OCI-LY1 (cell line): ENCODE results near the gene CSF2RB.

Experiments used
- H2AFZ ChIP-seq: fragments of 200-600 bp; sonication (generic), shearing (Covaris generic); 2 replicates; pipeline ENCODE4 v1.6.0; 2014; ENCODE audit warnings: antibody characterized with exemption, mild to moderate bottlenecking, low read length
- H3F3A ChIP-seq: fragments of 200-600 bp; sonication (generic), shearing (Covaris generic); 2 replicates; pipeline ENCODE4 v1.6.0; 2014; ENCODE audit warnings: mild to moderate bottlenecking, antibody characterized with exemption, low read length, moderate library complexity; ENCODE audit not compliant: insufficient read depth
- H3K27ac ChIP-seq: fragments of 200-600 bp; sonication (generic); 2 replicates; pipeline ENCODE4 v1.5.1; 2014; ENCODE audit warnings: low read length, mixed run types, mild to moderate bottlenecking, low read depth; ENCODE audit not compliant: poor library complexity, severe bottlenecking
- H3K27me3 ChIP-seq: fragments of 200-600 bp; sonication (generic); 2 replicates; pipeline ENCODE4 v1.6.0; 2014; ENCODE audit warnings: antibody characterized with exemption, mild to moderate bottlenecking, low read length, moderate library complexity; ENCODE audit not compliant: insufficient read depth
- H3K36me3 ChIP-seq: fragments of 200-600 bp; sonication (generic); 2 replicates; pipeline ENCODE4 v1.6.1; 2014; ENCODE audit warnings: mild to moderate bottlenecking, antibody characterized with exemption, low read length, moderate library complexity, mixed read lengths; ENCODE audit not compliant: insufficient read depth
- H3K4me1 ChIP-seq: fragments of 200-600 bp; sonication (generic); 2 replicates; pipeline ENCODE4 v1.5.1; 2014; ENCODE audit warnings: mild to moderate bottlenecking, low read length, moderate library complexity; ENCODE audit not compliant: insufficient read depth, severe bottlenecking
- H3K4me2 ChIP-seq: fragments of 200-600 bp; sonication (generic), shearing (Covaris generic); 2 replicates; pipeline ENCODE4 v1.6.1; 2014; ENCODE audit warnings: low read length
- H3K4me3 ChIP-seq: fragments of 200-600 bp; sonication (generic); 2 replicates; pipeline ENCODE4 v1.5.1; 2014; ENCODE audit warnings: low read length, low read depth, mild to moderate bottlenecking, mixed read lengths; ENCODE audit not compliant: poor library complexity, severe bottlenecking
- H3K79me2 ChIP-seq: fragments of 200-600 bp; shearing (Covaris generic); 2 replicates; pipeline ENCODE4 v1.6.1; 2016; ENCODE audit warnings: mixed run types, low read length, mixed read lengths; ENCODE audit not compliant: insufficient read depth
- H3K9ac ChIP-seq: fragments of 200-600 bp; sonication (generic), shearing (Covaris generic); 2 replicates; pipeline ENCODE4 v1.6.1; 2014; ENCODE audit warnings: mild to moderate bottlenecking, low read length, mixed read lengths
- H3K9me2 ChIP-seq: fragments of 200-600 bp; sonication (generic), shearing (Covaris generic); 2 replicates; pipeline ENCODE4 v1.6.1; 2014; ENCODE audit warnings: low read depth, mild to moderate bottlenecking, low read length, mixed read lengths
- H3K9me3 ChIP-seq: fragments of 200-600 bp; shearing (Covaris generic); 2 replicates; pipeline ENCODE4 v1.6.1; 2014; ENCODE audit warnings: low read length, mixed read lengths
- H4K20me1 ChIP-seq: fragments of 200-600 bp; sonication (generic), shearing (Covaris generic); 2 replicates; pipeline ENCODE4 v1.6.0; 2016; ENCODE audit warnings: mild to moderate bottlenecking, low read length; ENCODE audit not compliant: insufficient read depth
- CTCF ChIP-seq: fragments of 200-600 bp; sonication (generic), shearing (Covaris generic); IDR thresholded peaks from 2 replicates; pipeline ENCODE4 v1.5.1; 2017; ENCODE audit warnings: mild to moderate bottlenecking, antibody characterized with exemption, low read length, moderate library complexity, mixed read lengths
- EZH2 ChIP-seq: fragments of 200-600 bp; sonication (generic), shearing (Covaris generic); IDR thresholded peaks from 2 replicates; pipeline ENCODE4 v1.8.0; 2017; ENCODE audit warnings: borderline replicate concordance, mixed run types, mild to moderate bottlenecking, antibody characterized with exemption, low read length, moderate library complexity, mixed read lengths

The CSF2RB gene

GRCh38 chr22:36946421-36947158 is 33.2 kb downstream of the CSF2RB start:
- H3K9me3 ChIP-seq = no peaks in the 10 kb centered on the region
- H3K4me1 ChIP-seq = no peaks in the 10 kb centered on the region

GRCh38 chr22:36948273-36949225 is 35.1 kb downstream of the CSF2RB start:
- Histone ChIP-seq H4K20me1 (no peaks in the 10 kb centered on the region), H3K4me1 (no peaks in the 10 kb centered on the region), H3F3A (no peaks in the 10 kb centered on the region), H3K36me3 (no peaks in the 10 kb centered on the region), H3K9me3 (no peaks in the 10 kb centered on the region), H3K27me3 (no peaks in the 10 kb centered on the region), H3K4me2 (no peak overlapping the region), H3K27ac (no peak overlapping the region), H3K9me2 (no peaks in the 10 kb centered on the region), H3K79me2 (no peaks in the 10 kb centered on the region), H3K9ac (no peak overlapping the region), H2AFZ (no peak overlapping the region), H3K4me3 (no peak overlapping the region)
- TF ChIP-seq EZH2 (no peak), CTCF (no peak)

More at GRCh38 chr22:36946421-36947158, 33.2 kb downstream of the CSF2RB start:
- Histone ChIP-seq H3K79me2 (no peaks in the 10 kb centered on the region), H3K9ac (no peak overlapping the region), H2AFZ (no peak overlapping the region), H3K4me2 (no peak overlapping the region), H3K9me2 (no peaks in the 10 kb centered on the region), H3K36me3 (no peaks in the 10 kb centered on the region), H3F3A (no peaks in the 10 kb centered on the region), H4K20me1 (no peaks in the 10 kb centered on the region), H3K4me3 (no peak overlapping the region), H3K27me3 (peaks cover 5% of the 10 kb centered on the region; the same call in 1 of the 2 replicates), H3K27ac (no peak overlapping the region)
- peak; percentile 8; the same call in 1 of the 2 replicates for TF ChIP-seq CTCF
- TF ChIP-seq EZH2 = no peak

- no peaks in the 10 kb centered on the region for H3K9me3 ChIP-seq
- H3K79me2 ChIP-seq = no peaks in the 10 kb centered on the region
- no peaks in the 10 kb centered on the region for H4K20me1 ChIP-seq
- H3K27me3 ChIP-seq = no peaks in the 10 kb centered on the region
- TF ChIP-seq CTCF (no peak), EZH2 (no peak)
- H3K4me1 ChIP-seq = no peaks in the 10 kb centered on the region
- no peaks in the 10 kb centered on the region for H3F3A ChIP-seq
- H3K4me3 ChIP-seq = no peak overlapping the region
- H3K4me2 ChIP-seq = no peak overlapping the region
- no peaks in the 10 kb centered on the region for H3K9me2 ChIP-seq
- H3K27ac ChIP-seq = no peak overlapping the region
- no peak overlapping the region for H2AFZ ChIP-seq
- H3K9ac ChIP-seq = no peak overlapping the region
- no peaks in the 10 kb centered on the region for H3K36me3 ChIP-seq
Observed at GRCh38 chr22:36950797-36951590, 37.6 kb downstream of the CSF2RB start.
